Aorta (tissue), 5 donors: ENCODE results near the gene CYP4F2. TPM values are rescaled to one million over a fixed set of nuclear protein-coding genes. Genes with fewer than 3 reads are reported as not detected.
A peak's percentile ranks its signal among the peaks of the same experiment; 100 is the strongest.
"Not testable (repeated sequence)": the region's sequence is repeated elsewhere in the genome, so short reads cannot be mapped to it uniquely, and the experiment has no call there.

Source experiments
- ATAC-seq: fragments of 200-7000 bp; cut with Tn5 transposase; one replicate; pipeline ENCODE4 v1.9.1; 2022; ENCODE audit warnings: moderate library complexity; ENCODE audit not compliant: low FRiP score
- DNase-seq, 2 donors: peaks; one replicate each; pipeline ENCODE4 v3.0.0-alpha.2; 2020
- H3K27ac ChIP-seq, 2 donors: one replicate each; pipeline ENCODE4 v1.5.1; 2013; ENCODE audit warnings: low read length in 2 of 2, mild to moderate bottlenecking in 2 of 2, moderate library complexity in 2 of 2, control low read depth in 1 of 2, inconsistent platforms in 1 of 2, low read depth in 1 of 2
- H3K27me3 ChIP-seq, 2 donors: one replicate each; pipeline ENCODE4 v1.6.1; 2013; ENCODE audit warnings: control low read depth in 1 of 2, low read length in 1 of 2, mild to moderate bottlenecking in 1 of 2, moderate library complexity in 1 of 2; ENCODE audit not compliant: insufficient read depth in 2 of 2, control insufficient read depth in 1 of 2
- H3K36me3 ChIP-seq, 2 donors: one replicate each; pipeline ENCODE4 v1.6.1; 2013; ENCODE audit warnings: control low read depth in 1 of 2, low read length in 1 of 2, mild to moderate bottlenecking in 1 of 2; ENCODE audit not compliant: insufficient read depth in 2 of 2, control insufficient read depth in 1 of 2
- H3K4me1 ChIP-seq, 2 donors: one replicate each; pipeline ENCODE4 v1.6.1; 2013; ENCODE audit warnings: low read length in 2 of 2, control low read depth in 1 of 2, mild to moderate bottlenecking in 1 of 2, moderate library complexity in 1 of 2; ENCODE audit not compliant: insufficient read depth in 2 of 2, control insufficient read depth in 1 of 2
- H3K4me3 ChIP-seq, 2 donors: one replicate each; pipeline ENCODE4 v1.5.1; 2013; ENCODE audit warnings: low read length in 2 of 2, control low read depth in 1 of 2, mild to moderate bottlenecking in 1 of 2
- H3K9me3 ChIP-seq: one replicate; pipeline ENCODE4 v1.6.1; 2013; ENCODE audit warnings: mild to moderate bottlenecking, low read length; ENCODE audit not compliant: control insufficient read depth
- WGBS, 2 donors: extraction: QIAGEN DNeasy Blood & Tissue Kit; methylation state at CpG; one replicate each; pipeline ENCODE4 v1.1.7; 2013; 5-methylcytosine and 5-hydroxymethylcytosine counted together
- intact Hi-C, 2 donors: fragments of 100-400 bp; cut with DNase I; formaldehyde crosslinking; loops; one replicate each; pipeline versions ENCODE4 v1.14.2 to v1.15.0; 2022
- polyA plus RNA-seq, 2 donors: library from polyadenylated mRNA; stranded (reverse); fragments of 200-250 nt; gene quantifications; one replicate each; pipeline ENCODE4 v1.2.3, GENCODE V29; 2013
- total RNA-seq, 2 donors: library from RNA; stranded (reverse); fragmentation: NEBNext Ultra II Directional; extraction: Animal tissue kit (Norgen Biotek cat#: 25700); gene quantifications; one replicate each; pipeline ENCODE4 v1.2.1, GENCODE V29; 2021
- donor health status: healthy with polysubstance abuse.
- donor health status: Bipolar disorder and iron deficiency.
- donor health status: DM: no; HTN: no; CAD: no.
- donor health status: DM: no; HTN: no; CAD: no.
- donor health status: DM: yes; HTN: yes; CAD: no.

CYP4F2 gene
- total and polyA plus RNA-seq, 4 donors: 4.4 TPM; not detected in 3

DNA sequence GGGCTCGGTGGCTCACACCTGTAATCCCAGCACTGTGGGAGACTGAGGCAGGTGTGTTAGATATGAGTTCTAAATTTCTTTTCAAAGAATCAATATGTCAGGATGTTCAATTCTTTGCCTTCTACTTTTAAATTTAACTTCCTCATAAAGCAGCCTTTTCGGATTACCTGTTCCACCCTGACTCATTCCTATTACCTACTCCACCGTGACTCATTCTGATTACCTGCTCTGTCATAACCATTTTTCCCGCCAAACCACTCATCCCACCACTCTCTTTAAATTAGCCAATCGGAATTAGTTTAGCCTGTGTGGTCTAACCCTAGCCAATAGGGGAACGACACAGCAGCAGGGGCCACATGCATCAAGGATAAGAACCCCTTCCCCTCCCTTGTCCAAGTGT lies 24.1 kb downstream of the CYP4F2 start:
- H3K4me1 ChIP-seq, intact Hi-C loops, H3K4me3 ChIP-seq, H3K27ac ChIP-seq, DNase-seq, H3K27me3 ChIP-seq, H3K36me3 ChIP-seq, ATAC-seq, H3K9me3 ChIP-seq: not testable (repeated sequence)
- WGBS, 2 donors: 79 to 86% methylated on average over 6 of the region's 6 CpGs

DNA sequence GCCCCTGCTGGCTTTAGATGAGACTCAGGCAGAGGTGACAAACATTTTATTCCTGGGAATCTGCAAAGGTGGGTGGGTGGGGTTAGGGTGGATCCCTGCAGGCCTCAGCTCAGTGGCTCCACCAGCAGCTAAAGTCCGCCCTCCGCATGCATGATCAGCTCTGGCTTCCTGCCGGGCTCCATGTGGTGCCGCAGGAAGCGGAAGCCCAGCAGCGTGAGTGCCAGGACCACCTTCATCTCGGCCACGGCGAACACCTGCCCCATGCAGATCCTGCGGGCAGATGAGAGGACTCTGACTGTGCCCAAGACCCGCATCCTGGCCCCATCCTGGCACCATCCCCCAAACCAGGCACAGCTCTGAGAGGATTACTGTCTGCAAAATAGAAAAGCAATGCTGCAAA lies 26.3 kb downstream of the CYP4F2 start:
- Histone ChIP-seq H3K27me3 (no peaks in the 10 kb centered on the region), H3K4me3 (no peak overlapping the region)

DNA sequence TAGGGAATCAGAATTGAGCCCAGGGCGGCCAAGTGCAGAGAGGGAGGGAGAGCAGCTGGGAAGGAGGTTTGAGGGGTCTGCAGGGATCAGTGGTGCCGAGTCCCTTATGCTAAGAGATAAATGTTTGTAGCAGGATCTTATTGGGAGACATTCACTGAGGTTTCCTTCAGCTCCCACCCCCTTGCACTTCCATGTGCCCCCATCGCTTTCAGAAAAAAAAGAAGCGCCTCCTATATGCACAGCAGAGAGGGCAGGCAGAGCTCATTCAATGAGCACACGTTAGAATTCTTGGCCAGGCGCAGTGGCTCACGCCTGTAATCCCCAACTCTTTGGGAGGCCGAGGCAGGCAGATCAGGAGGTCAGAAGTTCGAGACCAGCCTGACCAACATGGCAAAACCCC lies 28.0 kb downstream of the CYP4F2 start:
- intact Hi-C loops: loop anchor here (2.0 to 10.0 kb wide), 3 partner anchors 235 to 285 kb away; no protein-coding TSS in a partner anchor
- Histone ChIP-seq H3K27ac (no peak overlapping the region), H3K36me3 (no peaks in the 10 kb centered on the region), H3K9me3 (no peaks in the 10 kb centered on the region), H3K4me3 (no peak overlapping the region), H3K27me3 (no peaks in the 10 kb centered on the region), H3K4me1 (no peaks in the 10 kb centered on the region)
- no peak for ATAC-seq
- WGBS, 2 donors: 59 to 65% methylated on average over 9 of the region's 9 CpGs
- no peak for DNase-seq

More for the DNA sequence above, 26.3 kb downstream of the CYP4F2 start:
- no peaks in the 10 kb centered on the region for H3K36me3 ChIP-seq
- no peak for ATAC-seq
- intact Hi-C loops: no loop called here
- no peaks in the 10 kb centered on the region for H3K4me1 ChIP-seq
- no peaks in the 10 kb centered on the region for H3K9me3 ChIP-seq
- no peak for DNase-seq
- H3K27ac ChIP-seq: no peak overlapping the region
- WGBS, 2 donors: 6 to 12% methylated on average over 11 of the region's 11 CpGs

DNA sequence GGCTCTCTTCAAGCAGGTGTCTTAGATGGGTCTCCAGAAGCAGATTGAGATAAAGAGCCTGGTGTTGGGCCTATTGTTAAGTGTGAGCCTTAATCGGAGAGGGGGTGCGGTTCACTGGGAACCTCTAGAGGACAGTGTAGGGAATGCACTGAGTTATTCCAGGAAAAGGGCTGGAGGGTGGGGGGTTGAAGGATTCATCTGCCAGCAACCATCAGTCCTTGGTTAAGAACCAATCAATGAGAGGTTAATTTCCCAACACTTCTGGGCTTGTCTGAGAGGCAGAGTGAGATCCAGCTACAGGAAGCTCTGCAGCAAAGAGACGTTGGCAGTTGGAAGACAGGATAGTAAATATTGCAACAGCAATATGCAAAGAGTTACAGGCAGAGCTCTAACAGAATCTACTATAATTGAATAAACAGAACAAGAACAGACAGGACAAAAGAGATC lies 28.7 kb downstream of the CYP4F2 start:
- DNase-seq: no peak
- Histone ChIP-seq H3K4me3 (no peak overlapping the region), H3K27ac (no peak overlapping the region), H3K27me3 (no peaks in the 10 kb centered on the region), H3K9me3 (no peaks in the 10 kb centered on the region), H3K36me3 (no peaks in the 10 kb centered on the region), H3K4me1 (no peaks in the 10 kb centered on the region)
- ATAC-seq: peak; percentile 59
- 3% methylated on average over 3 of the region's 3 CpGs for WGBS, 2 donors
- intact Hi-C loops: loop anchor here (2.0 to 10.0 kb wide), 3 partner anchors 234 to 284 kb away; no protein-coding TSS in a partner anchor

DNA sequence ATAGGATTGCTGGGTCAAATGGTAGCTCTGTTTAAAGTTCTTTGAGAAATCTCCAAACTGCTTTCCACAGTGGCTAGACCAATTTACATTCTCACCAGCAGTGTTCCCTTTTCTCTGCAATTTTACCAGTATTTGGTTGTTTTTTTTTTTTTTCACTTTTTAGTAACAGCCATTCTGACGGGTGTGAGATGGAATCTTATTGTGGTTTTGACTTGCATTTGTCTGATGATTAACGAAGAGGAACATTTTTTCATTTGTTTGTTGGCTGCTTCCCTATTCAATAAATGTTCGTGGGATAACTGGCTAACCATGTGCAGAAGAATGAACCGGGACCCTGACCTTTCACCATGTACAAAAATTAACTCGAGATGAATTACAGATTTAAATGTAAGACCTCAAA lies 31.2 kb downstream of the CYP4F2 start:
- Histone ChIP-seq H3K9me3 (no peaks in the 10 kb centered on the region), H3K36me3 (no peaks in the 10 kb centered on the region), H3K27ac (no peak overlapping the region), H3K27me3 (no peaks in the 10 kb centered on the region), H3K4me3 (no peak overlapping the region), H3K4me1 (no peaks in the 10 kb centered on the region)
- intact Hi-C loops: loop anchor here (10.0 kb wide), 2 partner anchors 232 to 242 kb away; no protein-coding TSS in a partner anchor
- 66 to 72% methylated on average over 5 of the region's 5 CpGs for WGBS, 2 donors
- ATAC-seq (no peak), DNase-seq (no peak)

DNA sequence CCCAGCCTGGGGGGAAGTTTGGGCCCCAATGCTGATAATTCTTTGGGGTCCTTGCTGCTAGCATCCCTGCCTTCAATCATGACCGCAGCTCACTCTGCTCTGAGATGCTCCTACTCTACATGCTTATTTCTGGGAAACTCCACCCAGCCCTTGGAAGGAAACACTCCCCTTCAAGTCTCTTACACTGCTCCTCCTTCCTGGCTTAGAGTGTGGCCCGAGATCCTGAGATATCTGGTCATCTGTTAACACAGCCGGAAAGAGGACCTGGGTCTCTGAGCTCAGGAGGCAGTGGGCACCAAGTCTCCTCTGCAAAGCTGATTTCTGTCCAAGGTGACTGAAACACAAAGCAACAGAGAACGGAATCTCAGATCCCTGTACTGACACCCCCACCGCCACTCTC lies 33.0 kb downstream of the CYP4F2 start:
- DNase-seq (no peak), ATAC-seq (no peak)
- Histone ChIP-seq H3K27me3 (no peaks in the 10 kb centered on the region), H3K4me1 (no peaks in the 10 kb centered on the region), H3K36me3 (no peaks in the 10 kb centered on the region), H3K9me3 (no peaks in the 10 kb centered on the region), H3K4me3 (no peak overlapping the region), H3K27ac (no peak overlapping the region)
- 50 to 55% methylated on average over 5 of the region's 5 CpGs for WGBS, 2 donors
- intact Hi-C loops: loop anchor here (10.0 kb wide), 2 partner anchors 230 to 240 kb away; no protein-coding TSS in a partner anchor

DNA sequence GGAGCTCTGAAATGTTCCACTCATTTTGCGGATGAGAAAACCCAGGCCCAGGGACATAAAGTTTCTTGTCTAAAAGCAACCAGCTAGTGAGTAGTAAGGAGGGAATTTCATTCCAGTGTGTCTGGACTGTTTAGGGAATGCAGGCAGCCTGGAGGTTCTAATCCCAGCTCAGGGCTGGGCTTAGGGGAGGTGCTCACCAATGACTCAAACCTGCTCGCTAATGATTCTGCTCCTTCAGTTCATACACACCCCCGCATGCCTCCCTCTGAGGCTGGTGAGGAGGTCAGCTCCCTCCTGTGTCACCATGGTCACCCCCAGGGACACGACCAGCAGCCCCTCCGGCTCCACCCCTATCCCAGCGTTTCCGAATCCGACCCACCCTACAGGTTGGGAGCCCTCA lies 34.6 kb downstream of the CYP4F2 start:
- no peak for ATAC-seq
- Histone ChIP-seq H3K4me3 (no peak overlapping the region), H3K36me3 (no peaks in the 10 kb centered on the region), H3K27ac (no peak overlapping the region), H3K9me3 (no peaks in the 10 kb centered on the region), H3K4me1 (no peaks in the 10 kb centered on the region), H3K27me3 (no peaks in the 10 kb centered on the region)
- intact Hi-C loops: loop anchor here (10.0 kb wide), 2 partner anchors 228 to 238 kb away; no protein-coding TSS in a partner anchor
- WGBS, 2 donors: 72 to 81% methylated on average over 8 of the region's 8 CpGs
- DNase-seq: no peak

DNA sequence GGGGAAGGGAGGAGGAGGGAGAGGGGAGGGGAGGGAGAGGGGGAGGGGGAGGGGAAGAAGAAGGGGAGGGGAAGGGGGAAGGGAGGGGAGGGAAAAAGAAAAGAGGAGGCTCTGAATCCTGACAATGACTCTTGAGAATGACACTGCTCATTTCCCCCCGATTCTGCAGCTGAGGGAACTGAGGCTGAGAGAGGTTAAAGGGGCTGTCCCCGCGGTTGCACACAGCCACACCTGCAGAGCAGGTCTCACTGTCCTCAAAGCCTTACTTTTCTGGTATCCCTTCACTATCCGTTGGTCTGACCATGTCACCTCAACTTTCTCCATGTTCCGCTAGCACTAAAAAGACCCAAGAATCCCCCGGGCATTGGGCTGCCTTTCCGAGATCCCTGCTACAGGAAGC lies 35.4 kb downstream of the CYP4F2 start:
- ATAC-seq (no peak), DNase-seq (no peak)
- WGBS, 2 donors: 46 to 52% methylated on average over 7 of the region's 7 CpGs
- Histone ChIP-seq H3K27me3 (no peaks in the 10 kb centered on the region), H3K36me3 (no peaks in the 10 kb centered on the region), H3K4me1 (no peaks in the 10 kb centered on the region), H3K27ac (no peak overlapping the region), H3K9me3 (no peaks in the 10 kb centered on the region), H3K4me3 (no peak overlapping the region)
- intact Hi-C loops: loop anchor here (10.0 kb wide), 2 partner anchors 228 to 238 kb away; no protein-coding TSS in a partner anchor

DNA sequence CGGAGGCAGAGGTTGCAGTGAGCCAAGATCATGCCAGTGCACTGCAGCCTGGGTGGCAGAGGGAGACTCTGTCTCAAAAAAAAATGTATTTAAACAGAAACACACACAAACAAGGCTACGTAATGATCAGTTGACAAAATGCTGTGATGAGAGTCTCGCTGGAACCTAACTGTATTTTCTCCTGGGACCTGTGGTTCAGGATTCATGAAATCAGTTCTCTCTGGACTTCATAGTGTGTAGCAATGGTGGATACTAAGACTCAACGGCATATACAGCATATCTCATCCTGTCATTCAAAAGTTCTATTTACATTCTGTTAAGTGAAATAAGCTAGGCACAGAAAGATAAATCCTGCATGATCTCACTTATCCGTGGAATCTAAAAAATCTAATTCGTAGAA lies 37.4 kb downstream of the CYP4F2 start:
- intact Hi-C loops: loop anchor here (10.0 kb wide), 2 partner anchors 226 to 236 kb away; no protein-coding TSS in a partner anchor

More for the DNA sequence above, 37.4 kb downstream of the CYP4F2 start:
- WGBS, 2 donors: 57 to 61% methylated on average over 6 of the region's 6 CpGs
- Histone ChIP-seq H3K9me3 (no peaks in the 10 kb centered on the region), H3K27me3 (no peaks in the 10 kb centered on the region), H3K27ac (no peak overlapping the region), H3K36me3 (no peaks in the 10 kb centered on the region), H3K4me3 (no peak overlapping the region), H3K4me1 (no peaks in the 10 kb centered on the region)
- ATAC-seq (no peak), DNase-seq (no peak)
